SK-N-SH treated with all-trans-retinoic acid at 6 μM for 48 hours (cell line): ENCODE results near the gene PRDM11.

Experiments used
- ATAC-seq: fragments of 200-7000 bp; cut with Tn5 transposase; 3 replicates; pipeline ENCODE4 v1.9.1; 2020; ENCODE audit warnings: mild to moderate bottlenecking, moderate library complexity
- ARNTL ChIP-seq: fragments of 450-650 bp; formaldehyde crosslinking; IDR thresholded peaks from 2 replicates; pipeline ENCODE4 v1.5.0; 2020; ENCODE audit warnings: low read depth, mild to moderate bottlenecking, moderate library complexity, borderline replicate concordance
- BACH2 ChIP-seq: fragments of 250-450 bp; sonication (Bioruptor Pico); IDR thresholded peaks from 2 replicates; pipeline ENCODE4 v1.9.0; 2021; ENCODE audit warnings: mild to moderate bottlenecking, borderline replicate concordance
- CREB5 ChIP-seq: fragments of 250-450 bp; sonication (Bioruptor Pico); IDR thresholded peaks from 2 replicates; pipeline ENCODE4 v1.5.1; 2020; ENCODE audit warnings: low read depth, mild to moderate bottlenecking, moderate library complexity
- CSDC2 ChIP-seq: fragments of 250-450 bp; sonication (Bioruptor Pico); IDR thresholded peaks from 2 replicates; pipeline ENCODE4 v1.5.0; 2020; ENCODE audit warnings: mild to moderate bottlenecking, moderate library complexity
- CSRNP3 ChIP-seq: fragments of 250-450 bp; sonication (Bioruptor Pico); IDR thresholded peaks from 2 replicates; pipeline ENCODE4 v1.5.1; 2021; ENCODE audit warnings: mild to moderate bottlenecking, moderate library complexity
- ESRRG ChIP-seq: fragments of 250-450 bp; sonication (Bioruptor Pico); IDR thresholded peaks from 2 replicates; pipeline ENCODE4 v1.6.1; 2021; ENCODE audit warnings: mild to moderate bottlenecking
- OSR1 ChIP-seq: fragments of 250-450 bp; sonication (Bioruptor Pico); IDR thresholded peaks from 2 replicates; pipeline ENCODE4 v1.8.0; 2022; ENCODE audit warnings: moderate library complexity, mild to moderate bottlenecking, inconsistent platforms
- PATZ1 ChIP-seq: fragments of 250-450 bp; sonication (Bioruptor Pico); IDR thresholded peaks from 2 replicates; pipeline ENCODE4 v1.8.0; 2020; ENCODE audit warnings: mild to moderate bottlenecking, moderate library complexity, borderline replicate concordance
- PPARA ChIP-seq: fragments of 250-450 bp; sonication (Bioruptor Pico); IDR thresholded peaks from 2 replicates; pipeline ENCODE4 v1.5.0; 2020; ENCODE audit warnings: mild to moderate bottlenecking, borderline replicate concordance
- RARB ChIP-seq: fragments of 250-450 bp; sonication (Bioruptor Pico); IDR thresholded peaks from 2 replicates; pipeline ENCODE4 v1.8.0; 2021; ENCODE audit warnings: mild to moderate bottlenecking, moderate library complexity
- SNAI2 ChIP-seq: fragments of 250-450 bp; sonication (Bioruptor Pico); IDR thresholded peaks from 2 replicates; pipeline ENCODE4 v1.5.0; 2020; ENCODE audit warnings: mild to moderate bottlenecking, moderate library complexity
- TCF4 ChIP-seq: fragments of 250-450 bp; sonication (Bioruptor Pico); IDR thresholded peaks from 2 replicates; pipeline ENCODE4 v1.8.0; 2021; ENCODE audit warnings: mild to moderate bottlenecking, moderate library complexity, borderline replicate concordance
- TOX ChIP-seq: fragments of 250-450 bp; sonication (Bioruptor Pico); IDR thresholded peaks from 2 replicates; pipeline ENCODE4 v1.8.0; 2021; ENCODE audit warnings: mild to moderate bottlenecking, moderate library complexity, borderline replicate concordance
- TSHZ2 ChIP-seq: fragments of 250-450 bp; sonication (Bioruptor Pico); IDR thresholded peaks from 2 replicates; pipeline ENCODE4 v1.5.0; 2020; ENCODE audit warnings: mild to moderate bottlenecking, moderate library complexity
- ZC3H10 ChIP-seq: fragments of 250-450 bp; sonication (Bioruptor Pico); IDR thresholded peaks from 2 replicates; pipeline ENCODE4 v1.5.1; 2021; ENCODE audit warnings: mild to moderate bottlenecking, moderate library complexity
- ZFP3 ChIP-seq: fragments of 250-450 bp; sonication (Bioruptor Pico); IDR thresholded peaks from 2 replicates; pipeline ENCODE4 v1.5.0; 2020; ENCODE audit warnings: mild to moderate bottlenecking, moderate library complexity
- ZFP30 ChIP-seq: fragments of 450-650 bp; formaldehyde crosslinking; IDR thresholded peaks from 2 replicates; pipeline ENCODE4 v1.5.0; 2022; ENCODE audit warnings: mild to moderate bottlenecking, moderate library complexity
- ZNF565 ChIP-seq: fragments of 450-650 bp; formaldehyde crosslinking; conservative IDR thresholded peaks from 2 replicates; pipeline ENCODE4 v1.5.0; 2020; ENCODE audit warnings: low read depth, mild to moderate bottlenecking, moderate library complexity
- ZNF70 ChIP-seq: fragments of 450-650 bp; formaldehyde crosslinking; IDR thresholded peaks from 2 replicates; pipeline ENCODE4 v1.5.0; 2020; ENCODE audit warnings: mild to moderate bottlenecking, moderate library complexity
- ZNF8 ChIP-seq: fragments of 450-650 bp; formaldehyde crosslinking; IDR thresholded peaks from 2 replicates; pipeline ENCODE4 v1.5.0; 2020; ENCODE audit warnings: mild to moderate bottlenecking, moderate library complexity

The PRDM11 gene

GRCh38 chr11:45144126-45145082 lies 2.0 kb upstream of the PRDM11 start (continued):
- TF ChIP-seq TCF4 (no peak), PATZ1 (CRISPR knock-in tag) (no peak), SNAI2 (no peak), ZFP3 (CRISPR knock-in tag) (no peak), TOX (CRISPR knock-in tag) (no peak)

GRCh38 chr11:45145083-45145378 lies 1.4 kb upstream of the PRDM11 start:
- no peak for TF ChIP-seq PATZ1 (CRISPR knock-in tag)
- TF ChIP-seq CSDC2: no peak
- no peak for TF ChIP-seq OSR1 (CRISPR knock-in tag)
- TF ChIP-seq BACH2 (CRISPR knock-in tag): no peak
- TF ChIP-seq PPARA (CRISPR knock-in tag): no peak
- TF ChIP-seq ZC3H10 (CRISPR knock-in tag): no peak
- TF ChIP-seq RARB: no peak
- TF ChIP-seq ZNF565 (CRISPR knock-in tag): no peak
- no peak for TF ChIP-seq ARNTL (CRISPR knock-in tag)
- TF ChIP-seq TOX (CRISPR knock-in tag): no peak
- no peak for TF ChIP-seq ZNF70 (CRISPR knock-in tag)
- no peak for TF ChIP-seq CSRNP3 (CRISPR knock-in tag)
- TF ChIP-seq CREB5: no peak
- TF ChIP-seq ESRRG: no peak
- ATAC-seq: no peak

- ATAC-seq: no peak
- TF ChIP-seq ZNF565 (CRISPR knock-in tag) (no peak), SNAI2 (no peak), CREB5 (no peak), ZC3H10 (CRISPR knock-in tag) (no peak), TSHZ2 (CRISPR knock-in tag) (no peak), PATZ1 (CRISPR knock-in tag) (no peak), ZFP3 (CRISPR knock-in tag) (no peak), ARNTL (CRISPR knock-in tag) (no peak), ZFP30 (CRISPR knock-in tag) (no peak), TCF4 (no peak), ZNF70 (CRISPR knock-in tag) (no peak), TOX (CRISPR knock-in tag) (no peak), CSDC2 (no peak), ESRRG (no peak), ZNF8 (CRISPR knock-in tag) (no peak)
Measured at GRCh38 chr11:45145379-45146071, 914 bp upstream of the PRDM11 start.
